ENCODE data around the gene CPS1.

CPS1 gene

DNA sequence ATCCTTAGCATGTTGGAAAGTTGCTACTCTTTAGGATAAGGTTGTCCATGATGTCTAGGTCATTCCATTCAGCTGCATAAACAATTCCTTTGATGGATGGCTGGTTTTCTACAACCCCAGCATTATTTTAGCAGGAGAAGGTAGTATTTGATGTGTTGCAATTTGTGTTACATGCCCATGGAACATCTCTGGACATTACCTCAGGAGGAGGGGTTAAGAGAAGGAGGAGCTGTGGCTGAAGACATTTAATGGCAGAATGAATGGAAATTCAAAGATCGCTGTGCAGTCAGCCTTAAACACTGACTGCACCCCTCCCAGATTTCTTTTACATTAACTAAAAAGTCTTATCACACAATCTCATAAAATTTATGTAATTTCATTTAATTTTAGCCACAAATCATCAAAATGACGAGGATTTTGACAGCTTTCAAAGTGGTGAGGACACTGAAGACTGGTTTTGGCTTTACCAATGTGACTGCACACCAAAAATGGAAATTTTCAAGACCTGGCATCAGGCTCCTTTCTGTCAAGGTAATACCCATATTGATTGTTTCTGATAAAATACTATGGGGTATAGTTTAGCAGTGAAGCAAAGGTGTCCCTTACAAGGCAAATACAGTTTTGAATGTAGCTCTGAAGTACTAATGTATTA, at the start of gene CPS1:
TSS of gene CPS1 (plus strand) at position 271 of the 652 bp plus-strand sequence. CDS start at position 406, 135 bp downstream.
- TF ChIP-seq EZH2 (IDR thresholded peaks at IDR 0.05) (no peak), POLR2AphosphoS5 (IDR thresholded peaks at IDR 0.05; ENCODE audit: borderline replicate concordance, low read depth, low read length) (no peak), FOXP2 (optimal IDR thresholded peaks at IDR 0.05; ENCODE audit: control extremely low read depth, extremely low read length, insufficient read depth) (no peak)
- DNase-seq (ENCODE audit: low read depth, low spot score), result no peak
- no peak within 1 kb of the TSS for H3K4me3 ChIP-seq
- no peaks in the 10 kb centered on the region for H3K9me3 ChIP-seq (ENCODE audit: low read depth, low read length)
- H3K9ac ChIP-seq (ENCODE audit: insufficient read length), result no peak within 1 kb of the TSS
- H3K27ac ChIP-seq, result peak within 1 kb of the TSS; percentile 1; the same call in 1 of the 2 replicates
- H3K36me3 ChIP-seq (ENCODE audit: insufficient read depth, low read length), result no peaks in the 10 kb centered on the region

DNA sequence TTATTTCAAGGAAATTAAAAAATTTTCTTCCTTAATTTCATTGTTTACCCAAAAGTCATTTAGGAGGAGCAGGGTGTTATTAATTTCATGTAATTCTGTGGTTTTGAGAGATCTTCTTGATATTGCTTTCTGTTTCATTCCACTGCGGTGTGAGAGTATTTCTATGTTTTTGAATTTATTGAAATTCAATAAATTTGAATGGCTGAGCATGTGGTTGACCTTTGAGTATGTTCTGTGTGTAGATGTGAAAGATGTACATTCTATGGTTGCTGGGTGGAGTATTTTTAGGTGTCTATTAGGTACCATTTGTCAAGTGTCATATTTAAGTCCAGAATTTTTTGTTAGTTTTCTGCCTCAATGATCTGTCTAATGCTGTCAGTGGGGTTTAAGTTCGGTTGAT, 40.5 kb upstream of the CPS1 start:
- no peak overlapping the region for H3K27ac ChIP-seq
- H3K36me3 ChIP-seq (ENCODE audit: insufficient read depth, low read length), result no peaks in the 10 kb centered on the region
- DNase-seq (ENCODE audit: low read depth, low spot score), result no peak
- H3K9me3 ChIP-seq (ENCODE audit: low read depth, low read length), result no peaks in the 10 kb centered on the region
- no peak overlapping the region for H3K4me3 ChIP-seq
- TF ChIP-seq EZH2 (IDR thresholded peaks at IDR 0.05) (no peak), FOXP2 (optimal IDR thresholded peaks at IDR 0.05; ENCODE audit: control extremely low read depth, extremely low read length, insufficient read depth) (no peak), POLR2AphosphoS5 (IDR thresholded peaks at IDR 0.05; ENCODE audit: borderline replicate concordance, low read depth, low read length) (no peak)
- H3K9ac ChIP-seq (ENCODE audit: insufficient read length), result no peak overlapping the region

DNA sequence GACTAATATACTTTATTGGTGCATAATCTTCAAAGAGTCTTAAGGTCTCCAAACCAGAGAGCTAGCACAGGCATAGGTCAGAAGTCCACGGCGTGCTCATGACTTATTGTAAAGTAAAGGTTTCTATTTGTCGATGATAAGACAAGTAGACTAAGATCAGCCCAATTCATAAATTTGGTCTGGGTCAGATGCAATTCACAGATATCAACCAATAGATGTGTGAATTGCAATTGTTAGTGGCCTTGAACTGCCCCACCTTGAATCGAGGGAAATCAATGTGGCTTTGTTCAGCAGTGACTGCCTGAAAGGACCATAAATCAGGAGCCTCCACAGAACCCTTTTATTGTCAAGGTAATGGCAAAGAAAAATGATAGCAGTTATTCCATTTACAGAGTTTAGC, 39.1 kb upstream of the CPS1 start:
- Histone ChIP-seq H3K36me3 (ENCODE audit: insufficient read depth, low read length) (no peaks in the 10 kb centered on the region), H3K9me3 (ENCODE audit: low read depth, low read length) (no peaks in the 10 kb centered on the region), H3K9ac (ENCODE audit: insufficient read length) (no peak overlapping the region), H3K4me3 (no peak overlapping the region), H3K27ac (no peak overlapping the region)
- no peak for DNase-seq (ENCODE audit: low read depth, low spot score)
- TF ChIP-seq FOXP2 (optimal IDR thresholded peaks at IDR 0.05; ENCODE audit: control extremely low read depth, extremely low read length, insufficient read depth) (no peak), POLR2AphosphoS5 (IDR thresholded peaks at IDR 0.05; ENCODE audit: borderline replicate concordance, low read depth, low read length) (no peak), EZH2 (IDR thresholded peaks at IDR 0.05) (no peak)

DNA sequence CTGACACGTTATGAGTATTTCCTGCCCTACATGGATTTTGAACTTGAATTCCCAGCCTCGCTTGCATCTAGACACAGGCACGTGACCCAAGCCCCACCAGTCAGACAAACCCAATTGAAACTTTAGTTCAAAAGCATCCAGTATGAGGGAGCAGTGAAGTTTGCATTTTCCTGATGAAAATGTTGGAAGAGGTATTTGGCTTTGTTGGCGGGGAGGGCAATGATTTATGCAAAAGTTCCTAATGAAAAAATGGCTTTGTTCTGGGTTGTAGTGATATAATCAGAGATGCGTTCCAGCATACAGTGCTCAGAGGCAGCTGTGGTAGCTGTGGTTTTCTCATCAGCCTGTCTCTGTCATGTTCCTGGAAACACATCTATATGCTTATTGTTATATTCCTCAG, 36.8 kb upstream of the CPS1 start:
- no peak for DNase-seq (ENCODE audit: low read depth, low spot score)
- TF ChIP-seq FOXP2 (optimal IDR thresholded peaks at IDR 0.05; ENCODE audit: control extremely low read depth, extremely low read length, insufficient read depth), result no peak
- TF ChIP-seq POLR2AphosphoS5 (IDR thresholded peaks at IDR 0.05; ENCODE audit: borderline replicate concordance, low read depth, low read length), result no peak
- TF ChIP-seq EZH2 (IDR thresholded peaks at IDR 0.05), result no peak
- no peak overlapping the region for H3K4me3 ChIP-seq
- no peaks in the 10 kb centered on the region for H3K9me3 ChIP-seq (ENCODE audit: low read depth, low read length)
- no peaks in the 10 kb centered on the region for H3K36me3 ChIP-seq (ENCODE audit: insufficient read depth, low read length)
- H3K27ac ChIP-seq, result no peak overlapping the region
- H3K9ac ChIP-seq (ENCODE audit: insufficient read length), result no peak overlapping the region

DNA sequence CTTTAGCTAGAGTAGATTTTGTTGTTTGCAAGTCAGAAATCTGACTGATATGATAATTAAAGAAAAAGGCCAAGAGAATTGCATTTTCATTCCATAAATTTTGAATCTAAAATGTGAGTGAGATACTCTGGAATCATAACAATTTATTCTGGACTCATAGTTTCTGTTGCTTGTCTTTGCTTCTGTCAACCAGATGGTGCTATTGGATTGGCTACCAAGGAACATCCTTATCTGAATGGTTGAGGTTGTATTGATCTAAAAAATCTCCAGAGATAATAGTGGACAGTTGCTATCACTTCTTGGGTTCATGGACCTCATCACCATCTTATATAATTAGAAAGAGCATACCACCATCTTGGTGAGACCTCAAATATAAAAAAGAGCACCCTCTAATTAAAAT, 34.0 kb upstream of the CPS1 start:
- no peak for TF ChIP-seq EZH2 (IDR thresholded peaks at IDR 0.05)
- no peak for TF ChIP-seq FOXP2 (optimal IDR thresholded peaks at IDR 0.05; ENCODE audit: control extremely low read depth, extremely low read length, insufficient read depth)
- TF ChIP-seq POLR2AphosphoS5 (IDR thresholded peaks at IDR 0.05; ENCODE audit: borderline replicate concordance, low read depth, low read length), result no peak
- no peak overlapping the region for H3K9ac ChIP-seq (ENCODE audit: insufficient read length)
- H3K4me3 ChIP-seq, result no peak overlapping the region
- no peak overlapping the region for H3K27ac ChIP-seq
- no peak for DNase-seq (ENCODE audit: low read depth, low spot score)
- H3K36me3 ChIP-seq (ENCODE audit: insufficient read depth, low read length), result no peaks in the 10 kb centered on the region
- H3K9me3 ChIP-seq (ENCODE audit: low read depth, low read length), result no peaks in the 10 kb centered on the region

DNA sequence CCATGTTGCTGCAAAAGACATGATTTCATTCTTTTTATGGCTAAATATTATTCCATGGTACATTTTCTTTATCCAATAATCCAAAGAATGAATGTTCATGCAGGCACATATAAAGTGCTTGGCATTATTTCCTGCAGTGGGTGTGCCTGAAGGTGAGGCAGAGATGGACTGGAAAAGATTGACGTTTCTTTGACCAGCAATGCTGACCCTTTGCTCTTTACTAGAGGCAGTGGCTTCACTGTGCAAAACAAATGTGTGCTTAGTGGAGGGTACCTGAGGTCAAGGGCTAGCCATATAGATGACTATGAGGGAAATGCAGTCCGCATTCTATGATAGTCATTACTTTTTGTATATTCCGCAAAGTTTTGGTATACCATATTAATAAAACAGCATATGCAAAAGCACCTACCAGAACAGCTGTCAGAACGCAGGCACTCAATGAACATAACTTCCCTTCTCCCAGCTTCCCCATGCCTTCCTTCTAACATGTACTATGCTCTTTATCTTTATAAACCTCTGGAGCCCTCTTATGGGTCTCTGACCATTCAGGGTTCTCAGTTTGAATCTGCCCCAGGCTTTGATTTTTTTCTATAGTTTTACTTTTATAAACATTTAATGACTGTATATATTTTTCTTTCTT, 32.6 kb upstream of the CPS1 start:
- DNase-seq (ENCODE audit: low read depth, low spot score), result no peak
- no peak overlapping the region for H3K27ac ChIP-seq
- H3K9ac ChIP-seq (ENCODE audit: insufficient read length), result no peak overlapping the region
- no peak overlapping the region for H3K4me3 ChIP-seq
- H3K36me3 ChIP-seq (ENCODE audit: insufficient read depth, low read length), result no peaks in the 10 kb centered on the region
- TF ChIP-seq EZH2 (IDR thresholded peaks at IDR 0.05), result no peak
- no peak for TF ChIP-seq POLR2AphosphoS5 (IDR thresholded peaks at IDR 0.05; ENCODE audit: borderline replicate concordance, low read depth, low read length)
- no peak for TF ChIP-seq FOXP2 (optimal IDR thresholded peaks at IDR 0.05; ENCODE audit: control extremely low read depth, extremely low read length, insufficient read depth)
- no peaks in the 10 kb centered on the region for H3K9me3 ChIP-seq (ENCODE audit: low read depth, low read length)

DNA sequence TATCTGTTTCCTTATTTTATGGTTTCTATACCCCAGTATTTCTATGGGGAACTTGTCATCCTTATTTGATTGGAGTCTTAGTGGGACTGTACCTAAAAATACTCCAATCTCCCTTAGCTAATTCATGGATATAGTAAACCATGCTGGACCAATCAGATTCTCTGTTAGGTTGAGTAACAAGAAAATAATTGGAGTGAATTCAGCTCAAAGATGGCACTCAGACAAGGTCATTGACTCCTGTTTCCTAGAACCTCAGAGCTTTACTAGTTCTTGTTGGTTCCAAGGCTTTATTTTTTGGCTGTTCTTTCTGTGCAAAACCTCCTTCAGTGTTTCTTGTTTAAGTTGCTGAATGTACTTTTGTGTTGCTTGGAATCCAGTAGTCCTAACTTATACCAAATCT, 31.9 kb upstream of the CPS1 start:
- Histone ChIP-seq H3K9ac (ENCODE audit: insufficient read length) (no peak overlapping the region), H3K9me3 (ENCODE audit: low read depth, low read length) (no peaks in the 10 kb centered on the region), H3K36me3 (ENCODE audit: insufficient read depth, low read length) (no peaks in the 10 kb centered on the region), H3K27ac (no peak overlapping the region), H3K4me3 (no peak overlapping the region)
- DNase-seq (ENCODE audit: low read depth, low spot score), result no peak
- TF ChIP-seq FOXP2 (optimal IDR thresholded peaks at IDR 0.05; ENCODE audit: control extremely low read depth, extremely low read length, insufficient read depth) (no peak), POLR2AphosphoS5 (IDR thresholded peaks at IDR 0.05; ENCODE audit: borderline replicate concordance, low read depth, low read length) (no peak), EZH2 (IDR thresholded peaks at IDR 0.05) (no peak)

DNA sequence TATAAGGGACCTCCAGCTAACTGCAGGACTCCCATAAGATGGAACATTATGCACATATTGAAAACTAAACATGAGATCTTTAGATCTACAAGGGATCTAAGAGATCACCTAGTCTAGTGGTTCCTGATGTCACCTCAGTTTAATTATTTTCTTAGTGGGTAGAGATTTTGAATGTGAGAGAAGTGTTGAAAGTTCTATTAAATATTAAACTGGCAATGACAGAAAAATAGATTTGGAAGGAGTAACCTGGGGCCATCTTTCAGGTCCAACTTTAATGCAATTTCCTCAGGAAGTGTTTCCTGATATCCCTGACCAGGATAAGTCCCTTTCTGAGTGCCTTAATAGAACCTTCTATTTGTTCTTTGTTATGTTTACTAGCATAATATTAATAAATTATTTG, 29.1 kb upstream of the CPS1 start:
- H3K9ac ChIP-seq (ENCODE audit: insufficient read length), result no peak overlapping the region
- TF ChIP-seq EZH2 (IDR thresholded peaks at IDR 0.05) (no peak), FOXP2 (optimal IDR thresholded peaks at IDR 0.05; ENCODE audit: control extremely low read depth, extremely low read length, insufficient read depth) (no peak), POLR2AphosphoS5 (IDR thresholded peaks at IDR 0.05; ENCODE audit: borderline replicate concordance, low read depth, low read length) (no peak)
- H3K36me3 ChIP-seq (ENCODE audit: insufficient read depth, low read length), result no peaks in the 10 kb centered on the region
- no peak overlapping the region for H3K4me3 ChIP-seq
- no peak overlapping the region for H3K27ac ChIP-seq
- no peak for DNase-seq (ENCODE audit: low read depth, low spot score)
- no peaks in the 10 kb centered on the region for H3K9me3 ChIP-seq (ENCODE audit: low read depth, low read length)

Measured in SK-N-MC (cell line).